ENCODE measurements around the gene DSCAML1. TPM values are rescaled to one million over a fixed set of nuclear protein-coding genes. Genes with fewer than 3 reads are reported as not detected.
A peak's percentile ranks its signal among the peaks of the same experiment; 100 is the strongest.

Gene DSCAML1
- total and polyA plus RNA-seq, 9 of the 15 experiments (the other 6 are each of a cell fraction or from before 2014, with no cell fraction given): not detected

- TF ChIP-seq LCOR (CRISPR knock-in tag; IDR thresholded peaks at IDR 0.05) (no peak), ZNF408 (CRISPR knock-in tag; IDR thresholded peaks at IDR 0.05; ENCODE audit: low read depth) (no peak), GTF2A2 (tag; IDR thresholded peaks at IDR 0.05) (no peak), POLR2A (conservative IDR thresholded peaks at IDR 0.05) (no peak), RBM15 (IDR thresholded peaks at IDR 0.05; ENCODE audit: insufficient read depth, low read length) (no peak), ARID2 (IDR thresholded peaks at IDR 0.05) (no peak), HNRNPUL1 (IDR thresholded peaks at IDR 0.05; ENCODE audit: low read length) (no peak), HINFP (tag; conservative IDR thresholded peaks at IDR 0.05; ENCODE audit: low read depth) (peak; percentile 94), TFAM (CRISPR knock-in tag; conservative IDR thresholded peaks at IDR 0.05) (no peak), ZNF79 (CRISPR knock-in tag; IDR thresholded peaks at IDR 0.05; ENCODE audit: low read depth) (no peak), NONO (IDR thresholded peaks at IDR 0.05; ENCODE audit: low read depth in 2 of 2, low read length in 1 of 2) (no peak), GABPB2 (CRISPR knock-in tag; conservative IDR thresholded peaks at IDR 0.05) (no peak), TAF1 (IDR thresholded peaks at IDR 0.05; ENCODE audit: control insufficient read depth, extremely low read depth, insufficient read depth, low read length, severe bottlenecking) (no peak), ZNF133 (CRISPR knock-in tag; IDR thresholded peaks at IDR 0.05) (no peak), GABPB1 (CRISPR knock-in tag; IDR thresholded peaks at IDR 0.05) (no peak), CBFA2T3 (IDR thresholded peaks at IDR 0.05) (no peak), TEAD4 (IDR thresholded peaks at IDR 0.05; ENCODE audit: low read length) (no peak), TEAD4 (CRISPR knock-in tag; IDR thresholded peaks at IDR 0.05; ENCODE audit: borderline replicate concordance) (no peak), DPF2 (IDR thresholded peaks at IDR 0.05) (0 out of 2 replicates have a peak, but pooled peaks have one; percentile 62), RHOXF2B (CRISPR knock-in tag; conservative IDR thresholded peaks at IDR 0.05) (no peak), KAT7 (CRISPR knock-in tag; IDR thresholded peaks at IDR 0.05; ENCODE audit: borderline replicate concordance) (no peak), NFYB (IDR thresholded peaks at IDR 0.05; ENCODE audit: extremely low read depth, insufficient read length) (no peak), CEBPB (tag; IDR thresholded peaks at IDR 0.05) (no peak), ZNF75A (CRISPR knock-in tag; IDR thresholded peaks at IDR 0.05) (no peak), HLTF (IDR thresholded peaks at IDR 0.05) (peak; percentile 89; the same call in 1 of the 2 replicates), SREBF1 (IDR thresholded peaks at IDR 0.05; ENCODE audit: borderline replicate concordance, low read depth, low read length) (no peak), TAF7 (tag; IDR thresholded peaks at IDR 0.05) (no peak)
- TF ChIP-seq, protein P1, sequence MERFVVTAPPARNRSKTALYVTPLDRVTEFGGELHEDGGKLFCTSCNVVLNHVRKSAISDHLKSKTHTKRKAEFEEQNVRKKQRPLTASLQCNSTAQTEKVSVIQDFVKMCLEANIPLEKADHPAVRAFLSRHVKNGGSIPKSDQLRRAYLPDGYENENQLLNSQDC (CRISPR knock-in tag; IDR thresholded peaks at IDR 0.05): no peak
- TF ChIP-seq, protein P2, sequence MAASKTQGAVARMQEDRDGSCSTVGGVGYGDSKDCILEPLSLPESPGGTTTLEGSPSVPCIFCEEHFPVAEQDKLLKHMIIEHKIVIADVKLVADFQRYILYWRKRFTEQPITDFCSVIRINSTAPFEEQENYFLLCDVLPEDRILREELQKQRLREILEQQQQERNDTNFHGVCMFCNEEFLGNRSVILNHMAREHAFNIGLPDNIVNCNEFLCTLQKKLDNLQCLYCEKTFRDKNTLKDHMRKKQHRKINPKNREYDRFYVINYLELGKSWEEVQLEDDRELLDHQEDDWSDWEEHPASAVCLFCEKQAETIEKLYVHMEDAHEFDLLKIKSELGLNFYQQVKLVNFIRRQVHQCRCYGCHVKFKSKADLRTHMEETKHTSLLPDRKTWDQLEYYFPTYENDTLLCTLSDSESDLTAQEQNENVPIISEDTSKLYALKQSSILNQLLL (CRISPR knock-in tag; IDR thresholded peaks at IDR 0.05; ENCODE audit: borderline replicate concordance): no peak
Observed at GRCh38 chr11:117809236-117810055, 12.4 kb upstream of the DSCAML1 start (continued).

All from K562 (cell line).